Activated CD4-positive, alpha-beta T cell treated with anti-CD3 and anti-CD28 coated beads, Interleukin-2, amount 50 U/mL, for 1 hour (primary cell): ENCODE data around the gene TSPAN4.
A peak's percentile ranks its signal among the peaks of the same experiment; 100 is the strongest.

ENCODE experiments used
- DNase-seq: peaks from one replicate; pipeline ENCODE4 v3.0.0-alpha.2; 2020

Gene TSPAN4

DNA sequence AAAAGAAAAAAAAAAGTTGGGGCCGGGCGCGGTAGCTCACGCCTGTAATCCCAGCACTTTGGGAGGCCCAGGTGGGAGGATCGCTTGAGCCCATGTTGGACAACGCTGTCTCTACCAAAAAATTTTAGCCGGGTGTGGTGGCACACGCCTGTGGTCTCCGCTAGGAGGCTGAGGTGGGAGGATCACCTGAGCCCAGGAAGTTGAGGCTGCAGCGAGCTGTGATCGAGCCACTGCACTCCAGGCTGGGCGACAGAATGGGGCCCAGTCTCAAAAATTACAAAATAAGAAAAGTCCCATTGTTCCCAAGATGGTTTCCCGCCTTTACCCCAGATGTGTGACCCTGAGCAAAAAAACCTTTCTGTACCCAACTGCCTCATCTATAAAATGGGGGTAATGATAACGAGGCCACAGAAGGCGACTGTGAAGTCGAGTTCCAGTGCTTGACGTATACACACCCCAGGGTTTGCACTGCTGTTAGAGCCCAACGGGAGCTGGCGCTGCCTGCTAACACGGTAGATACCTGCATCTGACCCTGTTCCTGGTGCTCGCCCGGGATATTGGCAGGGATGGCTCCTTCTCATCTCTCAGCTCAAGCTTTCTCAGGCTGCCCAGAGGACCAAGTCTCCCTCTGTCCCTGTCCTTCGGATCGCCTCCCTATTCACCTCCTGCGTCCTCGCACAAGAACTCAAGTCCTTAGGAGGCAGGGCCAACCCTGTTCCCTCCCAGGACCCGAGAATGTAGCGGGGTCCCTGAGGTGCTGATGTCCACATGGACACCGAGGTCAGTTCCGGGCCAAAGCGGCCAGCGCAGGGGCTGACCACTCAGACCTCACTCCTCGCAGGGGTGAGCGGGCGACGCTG, 34.0 kb upstream of the TSPAN4 start:
- no peak for DNase-seq

GRCh38 chr11:809287-810039, 33.2 kb upstream of the TSPAN4 start, which contains the start of gene RPLP2:
RPLP2 (plus strand) TSS chr11:809967; CDS start chr11:810235, 268 bp downstream.
- DNase-seq, result peak; percentile 97

- no peak for DNase-seq
Measured at GRCh38 chr11:810040-810567, 32.5 kb upstream of the TSPAN4 start.

DNA sequence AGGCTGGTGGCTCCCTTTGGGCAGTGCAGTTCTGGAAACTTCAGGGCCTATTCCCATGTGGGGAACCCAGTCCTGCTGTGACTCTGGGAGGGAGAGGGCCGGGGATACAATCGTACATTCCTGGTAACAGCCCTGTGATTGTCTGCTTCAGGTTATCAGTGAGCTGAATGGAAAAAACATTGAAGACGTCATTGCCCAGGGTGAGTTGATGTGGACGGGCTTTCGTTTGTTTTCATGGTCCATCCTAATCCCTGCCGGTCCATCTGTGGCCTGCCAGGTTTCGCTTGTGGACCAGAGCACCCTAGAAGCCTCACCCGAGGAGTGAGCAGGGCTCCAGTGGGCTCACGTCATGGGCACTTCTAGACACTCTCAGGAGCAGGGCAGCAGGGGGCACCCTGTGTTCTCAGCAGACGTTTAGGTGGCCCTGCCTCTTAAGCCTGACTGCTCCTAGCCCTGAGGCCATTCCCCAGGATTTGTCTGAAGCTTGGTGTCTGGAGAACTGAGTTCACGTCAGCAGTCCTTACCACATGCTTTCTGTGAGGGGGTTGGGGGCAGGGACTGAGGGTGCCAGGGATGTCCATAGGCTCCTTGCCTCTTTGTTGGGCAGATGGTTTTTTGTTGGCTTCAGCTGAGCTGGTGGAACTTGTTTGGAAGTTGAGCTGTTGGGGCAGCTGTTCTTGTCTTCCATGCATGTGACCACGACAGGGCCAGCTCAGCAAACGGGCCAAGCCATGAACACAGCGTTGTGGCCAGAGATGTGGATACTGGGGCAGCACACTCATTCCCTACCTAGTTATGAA, 31.0 kb upstream of the TSPAN4 start:
- DNase-seq, result no peak

DNA sequence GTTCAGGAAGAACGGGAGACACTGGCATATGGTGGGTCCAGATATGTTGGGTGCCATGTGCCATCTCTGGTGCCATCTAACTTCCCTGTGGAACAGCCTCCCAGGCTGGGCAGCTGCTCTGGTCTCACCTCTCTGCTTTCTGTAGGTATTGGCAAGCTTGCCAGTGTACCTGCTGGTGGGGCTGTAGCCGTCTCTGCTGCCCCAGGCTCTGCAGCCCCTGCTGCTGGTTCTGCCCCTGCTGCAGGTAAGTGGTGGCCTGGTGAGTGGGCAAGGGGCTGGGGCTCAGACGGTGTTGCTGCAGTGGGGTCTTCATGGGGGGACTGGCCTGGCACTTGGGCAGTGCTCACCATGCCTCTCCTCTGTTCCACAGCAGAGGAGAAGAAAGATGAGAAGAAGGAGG, 30.3 kb upstream of the TSPAN4 start:
- DNase-seq, result no peak

DNA sequence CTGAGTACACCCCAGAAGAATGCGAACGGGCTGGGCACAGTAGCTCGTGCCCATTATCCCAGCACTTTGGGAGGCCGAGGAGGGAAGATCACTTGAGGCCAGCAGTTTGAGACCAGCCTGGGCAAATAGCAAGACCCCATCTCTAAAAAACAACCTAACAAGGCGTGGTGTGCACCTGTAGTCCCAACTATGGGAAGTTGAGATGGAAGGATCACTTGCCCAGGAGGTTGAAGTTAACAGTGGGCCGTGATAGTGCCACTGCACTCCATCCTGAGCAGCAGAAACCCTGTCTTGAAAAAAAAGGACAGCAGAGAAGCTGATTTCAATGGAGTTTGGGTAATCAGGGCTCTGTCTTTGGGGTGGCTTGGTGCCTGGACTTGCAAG, 29.6 kb upstream of the TSPAN4 start:
- DNase-seq, result no peak

GRCh38 chr11:813456-814096, 29.1 kb upstream of the TSPAN4 start:
- no peak for DNase-seq

DNA sequence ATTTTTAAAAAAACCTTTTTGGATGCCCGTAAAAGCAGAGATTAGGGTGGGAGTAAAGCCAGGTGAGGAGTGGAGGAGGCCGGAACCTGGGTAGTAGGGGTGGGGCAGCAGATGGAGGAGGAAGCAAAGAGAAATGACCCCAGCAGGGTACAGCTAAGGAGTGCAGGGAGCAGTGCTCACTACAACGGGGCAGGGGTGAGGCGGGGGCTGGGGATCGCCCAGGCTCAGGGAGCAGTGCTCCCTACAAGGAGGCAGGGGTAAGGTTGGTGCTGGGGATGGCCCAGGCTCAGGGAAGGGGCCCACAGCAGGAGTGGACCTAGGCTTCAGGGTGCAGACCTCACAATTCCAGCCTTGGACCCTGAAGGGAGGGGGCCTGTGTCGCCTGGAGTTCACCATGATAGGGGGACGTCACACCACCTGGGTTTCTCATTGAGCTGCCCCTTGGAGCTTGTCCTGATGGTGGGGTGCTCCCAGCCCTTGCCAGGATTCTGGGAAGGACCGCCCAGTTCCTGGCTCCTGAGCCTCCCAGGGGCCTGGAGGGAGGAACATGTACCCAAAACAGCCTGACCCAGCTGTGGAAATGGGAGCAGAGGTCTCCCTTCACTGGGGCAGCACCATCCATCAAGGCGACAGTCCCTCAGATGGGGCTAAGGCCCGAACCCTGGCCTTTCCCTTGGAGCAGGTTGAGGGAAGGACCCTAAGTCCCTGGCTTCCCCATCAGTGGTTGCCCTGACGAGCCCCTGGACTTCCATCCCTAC, 26.8 kb upstream of the TSPAN4 start:
- no peak for DNase-seq

DNA sequence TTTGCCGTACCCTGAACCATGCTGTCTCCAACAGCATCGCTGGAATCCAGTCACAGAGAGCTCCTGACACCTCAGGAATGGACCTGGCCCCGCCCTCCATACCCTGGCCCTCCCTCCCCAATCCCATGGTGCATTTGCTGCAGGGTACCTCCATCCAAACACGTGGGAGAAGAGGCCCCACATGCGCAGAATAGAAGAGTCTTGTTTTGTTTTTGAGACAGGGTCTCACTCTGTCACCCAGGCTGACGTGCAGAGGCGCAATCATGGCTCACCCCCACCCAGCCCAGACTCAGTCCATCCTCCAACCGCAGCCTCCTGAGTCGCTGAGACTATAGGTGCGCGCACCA, 26.2 kb upstream of the TSPAN4 start:
- DNase-seq, result no peak

DNA sequence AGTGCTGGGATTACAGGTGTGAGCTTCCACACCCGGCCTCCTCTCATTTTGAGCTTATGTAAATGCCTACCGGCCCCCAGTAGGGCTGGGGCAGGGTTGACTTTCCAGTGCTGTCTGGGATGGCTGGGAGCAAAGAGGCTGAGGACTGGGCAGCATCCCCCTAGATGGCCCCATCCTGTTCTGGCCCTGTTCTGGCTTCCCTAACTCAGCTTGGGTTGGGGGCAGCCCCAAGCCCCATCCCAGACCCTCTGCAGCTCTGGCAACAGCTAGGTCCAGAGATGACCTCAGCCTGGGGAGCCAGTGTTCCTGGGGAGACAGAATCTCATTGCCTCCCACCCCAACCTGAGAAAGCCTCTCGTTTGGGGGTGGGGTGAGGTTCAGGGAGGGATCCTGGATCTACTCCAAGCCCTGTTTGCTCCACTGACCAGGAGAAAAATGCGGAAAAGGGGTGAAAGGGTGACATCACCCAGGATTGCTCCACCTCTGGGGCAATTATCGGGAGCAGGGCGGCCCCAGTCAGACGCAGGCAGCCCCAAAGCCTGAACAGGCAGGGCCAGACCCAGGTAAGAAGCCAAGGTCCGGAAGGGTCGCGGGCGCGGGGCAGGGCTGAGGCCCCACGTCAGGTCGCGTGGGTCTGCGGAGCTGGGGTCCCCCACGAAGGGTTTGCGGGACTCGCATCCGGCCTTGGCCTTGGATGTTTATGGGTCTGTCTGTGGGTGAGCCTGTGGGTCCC, 24.1 kb upstream of the TSPAN4 start, which contains the start of gene PNPLA2:
PNPLA2 (plus strand) TSS at position 519 of the 733 bp plus-strand sequence. CDS start 805 bp downstream, outside the sequence.
- DNase-seq, result no peak

DNA sequence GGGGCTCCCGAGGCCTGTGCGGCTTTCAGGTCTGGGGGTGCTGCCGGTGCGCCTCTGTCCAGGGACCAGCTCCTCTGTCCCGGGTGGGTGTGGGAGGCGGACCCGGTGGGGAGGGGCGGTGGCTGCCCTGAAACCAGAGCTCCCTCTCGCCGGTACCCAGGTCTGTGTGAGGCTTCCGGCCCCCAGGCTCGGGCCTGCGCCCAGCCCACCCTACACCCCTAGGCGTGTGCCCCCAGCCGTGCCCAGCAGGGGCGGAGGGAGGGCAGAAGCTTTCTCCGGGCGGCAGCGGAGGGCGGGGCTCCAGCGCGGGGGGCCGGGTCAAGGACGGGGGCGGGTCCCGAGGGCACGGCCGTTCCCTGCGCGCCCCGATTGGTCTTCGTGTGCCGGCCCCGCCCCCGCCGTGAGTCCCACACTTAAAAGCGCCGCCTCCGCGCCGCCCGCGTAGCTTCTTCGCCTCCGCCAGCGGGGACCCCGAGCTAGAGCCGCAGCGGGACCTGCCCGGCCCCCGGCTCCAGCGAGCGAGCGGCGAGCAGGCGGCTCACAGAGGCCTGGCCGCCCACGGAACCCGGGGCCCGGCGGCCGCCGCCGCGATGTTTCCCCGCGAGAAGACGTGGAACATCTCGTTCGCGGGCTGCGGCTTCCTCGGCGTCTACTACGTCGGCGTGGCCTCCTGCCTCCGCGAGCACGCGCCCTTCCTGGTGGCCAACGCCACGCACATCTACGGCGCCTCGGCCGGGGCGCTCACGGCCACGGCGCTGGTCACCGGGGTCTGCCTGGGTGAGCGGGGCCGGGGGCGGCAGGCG, 23.3 kb upstream of the TSPAN4 start:
- peak; percentile 92 for DNase-seq

GRCh38 chr11:819943-820649, 22.6 kb upstream of the TSPAN4 start:
- peak; percentile 96 for DNase-seq

GRCh38 chr11:820655-821511, 21.8 kb upstream of the TSPAN4 start:
- no peak for DNase-seq

GRCh38 chr11:821512-822371, 20.9 kb upstream of the TSPAN4 start:
- no peak for DNase-seq

GRCh38 chr11:823441-824291, 19.0 kb upstream of the TSPAN4 start:
- DNase-seq, result no peak

DNA sequence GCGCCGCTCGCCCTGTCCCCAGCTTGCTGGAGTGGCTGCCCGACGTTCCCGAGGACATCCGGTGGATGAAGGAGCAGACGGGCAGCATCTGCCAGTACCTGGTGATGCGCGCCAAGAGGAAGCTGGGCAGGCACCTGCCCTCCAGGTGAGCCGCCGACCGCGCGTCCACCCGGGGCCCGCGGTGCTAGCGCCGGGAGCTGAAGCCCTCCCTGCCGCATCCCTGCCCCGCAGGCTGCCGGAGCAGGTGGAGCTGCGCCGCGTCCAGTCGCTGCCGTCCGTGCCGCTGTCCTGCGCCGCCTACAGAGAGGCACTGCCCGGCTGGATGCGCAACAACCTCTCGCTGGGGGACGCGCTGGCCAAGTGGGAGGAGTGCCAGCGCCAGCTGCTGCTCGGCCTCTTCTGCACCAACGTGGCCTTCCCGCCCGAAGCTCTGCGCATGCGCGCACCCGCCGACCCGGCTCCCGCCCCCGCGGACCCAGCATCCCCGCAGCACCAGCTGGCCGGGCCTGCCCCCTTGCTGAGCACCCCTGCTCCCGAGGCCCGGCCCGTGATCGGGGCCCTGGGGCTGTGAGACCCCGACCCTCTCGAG, 18.3 kb upstream of the TSPAN4 start:
- no peak for DNase-seq
